Skin of body (tissue), 2 donors: ENCODE data around the gene TRANK1. TPM values are rescaled to one million over a fixed set of nuclear protein-coding genes. Genes with fewer than 3 reads are reported as not detected.
"Not testable (repeated sequence)": the region's sequence is repeated elsewhere in the genome, so short reads cannot be mapped to it uniquely, and the experiment has no call there.

Source experiments
- DNase-seq: peaks from one replicate; lab custom pipeline; 2025; lab: John Stamatoyannopoulos, UW
- total RNA-seq: library from RNA; depleted of rRNA; stranded (reverse); fragments of >200 nt; gene quantifications from one replicate; pipeline ENCODE4 v1.2.3, GENCODE V29; 2014

Gene TRANK1
- total RNA-seq, 1 donor from 2014 or later = 7.9 TPM

DNA sequence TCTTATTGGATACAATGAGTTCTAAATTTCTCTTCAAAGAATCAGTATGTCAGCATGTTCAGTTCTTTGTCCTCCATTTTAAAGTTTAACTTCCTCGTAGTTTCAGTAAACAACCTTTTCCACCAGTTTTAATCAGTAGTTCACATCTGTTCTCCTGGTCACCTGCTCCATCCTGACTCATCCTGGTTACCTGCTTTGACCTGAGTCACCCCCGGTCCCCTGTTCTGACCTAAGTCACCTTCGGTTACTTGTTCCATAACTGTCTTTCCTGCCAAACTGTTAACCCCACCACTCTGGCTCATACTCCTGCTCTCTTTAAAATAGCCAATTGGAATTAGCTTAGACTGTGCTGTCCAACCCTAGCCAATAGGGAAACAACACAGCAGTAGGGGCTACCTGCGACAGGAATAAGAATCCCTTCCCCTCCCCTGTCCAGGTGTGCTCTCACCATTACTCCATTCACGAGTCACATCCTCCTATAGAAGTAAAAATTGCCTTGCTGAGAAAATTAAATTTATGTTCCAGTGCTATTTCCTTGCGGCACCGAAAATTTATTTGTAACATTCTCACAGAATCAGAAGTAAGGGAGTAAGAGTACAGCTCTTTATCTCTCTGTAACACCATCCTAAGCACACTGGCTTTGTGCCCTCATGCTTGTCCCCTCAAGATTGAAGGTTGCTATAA lies 23.8 kb downstream of the TRANK1 start:
- DNase-seq = no peak

DNA sequence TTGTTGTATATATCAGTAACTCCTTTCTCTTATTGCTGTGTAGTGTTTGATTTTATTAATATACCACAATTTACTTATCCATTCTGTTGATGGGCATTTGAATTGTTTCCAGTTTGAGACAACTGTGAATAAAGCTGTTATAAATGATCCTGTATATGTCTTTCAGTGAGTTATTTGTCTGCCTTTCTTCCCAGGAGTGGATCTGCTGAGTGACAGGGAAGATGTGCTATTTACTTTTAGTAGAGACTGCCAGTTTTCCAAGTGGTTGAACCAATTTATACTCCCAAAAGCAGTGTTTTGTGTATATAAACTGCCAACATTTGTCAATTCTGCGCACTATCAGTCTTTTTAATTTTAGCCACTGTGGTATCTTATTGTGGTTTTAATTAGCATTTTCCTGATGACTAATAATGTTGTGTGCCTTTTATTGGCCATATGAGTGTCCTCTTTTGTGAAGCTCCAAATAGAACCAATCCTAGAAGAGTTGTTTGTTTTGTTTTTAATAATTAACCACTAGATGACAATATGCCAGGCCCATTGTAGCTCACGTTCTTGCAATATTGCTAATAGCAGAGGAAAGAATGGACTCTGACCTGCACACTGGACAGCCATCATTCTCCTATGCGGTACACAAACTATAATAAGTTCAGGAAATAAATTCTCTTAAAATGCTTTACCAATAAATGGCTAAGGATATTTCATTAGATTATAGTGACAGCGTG lies 25.3 kb downstream of the TRANK1 start:
- DNase-seq = no peak

DNA sequence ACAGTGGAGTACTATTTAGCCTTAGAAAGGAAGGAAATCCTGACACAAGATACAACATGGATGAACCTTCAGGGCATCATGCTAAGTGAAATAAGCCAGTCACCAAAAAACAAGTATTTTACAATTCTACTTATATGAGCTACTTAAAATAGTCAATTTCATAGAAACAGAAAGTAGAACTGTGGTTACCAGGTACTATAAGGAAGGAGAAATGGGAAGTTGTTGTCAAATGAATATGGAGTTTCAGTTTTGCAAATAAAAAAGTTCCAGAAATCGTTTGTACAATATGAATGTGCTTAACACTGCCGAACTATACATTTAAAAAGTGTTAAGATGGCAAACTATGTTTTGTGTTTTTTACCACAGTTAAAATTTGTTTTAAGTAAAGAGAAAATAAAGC lies 26.8 kb downstream of the TRANK1 start:
- DNase-seq = no peak

DNA sequence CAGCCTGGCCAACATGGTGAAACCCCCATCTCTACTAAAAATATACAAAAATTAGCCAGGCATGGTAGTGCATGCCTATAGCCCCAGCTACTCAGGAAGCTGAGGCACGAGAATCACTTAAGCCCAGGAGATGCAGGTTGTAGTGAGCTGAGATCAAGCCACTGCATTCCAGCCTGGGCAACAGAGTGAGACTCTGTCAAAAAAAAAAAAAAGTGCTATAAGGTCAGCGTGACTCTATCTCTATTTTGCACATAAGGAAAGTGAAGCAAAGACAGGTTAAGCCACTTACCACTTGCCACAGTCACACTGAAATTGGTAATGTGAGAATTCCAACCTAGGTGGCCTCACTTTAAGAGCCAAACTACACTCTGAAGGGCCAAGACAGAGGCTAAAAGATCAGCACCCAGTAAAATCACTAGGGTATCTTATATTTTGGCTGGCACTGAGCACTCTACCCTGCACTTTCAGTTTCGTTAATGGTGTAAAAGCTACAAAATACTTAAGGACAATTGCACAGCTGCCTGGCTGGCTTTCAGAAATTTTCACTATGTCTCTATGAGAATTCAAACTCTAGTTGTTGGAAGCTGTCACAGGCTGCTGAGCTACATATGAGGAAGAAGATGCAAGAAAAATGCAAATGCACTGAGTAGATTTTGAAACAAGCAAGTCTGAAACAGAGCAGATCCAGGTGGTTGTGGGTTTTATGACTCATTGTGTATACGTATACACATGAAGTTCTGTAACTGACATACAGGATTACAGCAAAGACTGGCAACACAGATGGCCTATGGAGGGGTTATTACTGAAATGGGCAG lies 32.7 kb downstream of the TRANK1 start:
- peak; percentile 11 for DNase-seq

DNA sequence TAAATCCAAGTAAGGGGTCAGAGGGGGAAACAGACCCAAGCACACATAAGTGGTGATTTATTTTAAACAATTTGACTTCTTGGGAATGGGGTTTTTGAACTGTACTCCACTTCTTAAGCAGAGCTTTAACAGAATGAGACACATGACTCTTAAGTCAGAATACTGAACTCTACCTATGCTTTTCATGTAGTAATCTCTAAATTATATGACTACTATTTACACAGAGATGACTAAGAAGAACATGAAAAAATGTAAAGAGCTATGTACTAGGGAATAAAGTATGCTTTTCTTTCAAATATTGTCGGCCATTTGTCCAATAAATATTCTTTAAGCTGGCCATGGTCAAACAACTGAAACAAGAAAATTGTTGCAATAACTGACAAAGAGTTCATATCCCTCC lies 35.2 kb downstream of the TRANK1 start:
- DNase-seq = no peak

DNA sequence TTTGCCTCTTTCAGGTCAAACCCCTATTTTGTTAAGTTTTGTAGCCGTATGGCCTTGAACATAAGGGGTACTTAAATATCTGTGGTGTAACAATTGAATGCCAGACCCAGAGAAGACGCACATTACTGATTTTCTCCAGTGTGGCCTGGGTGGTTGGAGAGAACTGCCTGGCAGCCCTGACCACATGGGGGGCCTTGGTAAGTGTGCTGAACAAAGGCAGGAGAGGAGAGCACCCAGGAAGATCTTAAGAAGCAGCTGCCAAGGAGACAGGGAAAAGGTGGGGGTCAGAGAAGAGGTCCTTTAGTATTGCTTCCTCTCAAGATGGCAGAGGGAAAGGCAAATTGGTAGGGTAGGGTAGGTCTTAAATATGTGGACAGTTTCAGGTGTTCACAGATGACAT lies 35.7 kb downstream of the TRANK1 start:
- DNase-seq = no peak

DNA sequence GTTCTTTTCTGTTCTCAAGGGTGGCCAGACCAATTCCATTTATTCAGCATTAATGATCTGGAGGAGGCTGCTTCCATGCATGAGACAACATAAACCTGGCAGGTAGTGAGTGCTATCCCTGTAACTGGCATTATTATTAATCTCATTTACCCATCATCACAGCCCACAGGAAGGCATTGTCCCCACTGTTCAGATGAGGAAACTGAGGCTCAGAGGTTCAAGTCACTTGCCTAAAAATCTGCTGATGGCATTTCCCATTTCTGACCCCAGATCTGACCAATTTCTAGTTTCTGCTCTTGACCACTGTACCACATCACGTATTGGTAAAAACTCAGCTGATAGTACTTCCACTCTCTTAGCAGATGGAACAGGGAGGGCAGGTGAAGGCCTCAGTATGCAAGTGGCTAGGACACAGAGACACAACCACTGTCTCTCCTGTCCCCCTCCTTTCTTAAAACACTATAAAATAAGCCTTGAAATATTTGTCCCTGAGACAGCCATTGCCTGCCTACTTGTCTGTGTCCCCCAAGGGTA lies 36.1 kb downstream of the TRANK1 start:
- no peak for DNase-seq

DNA sequence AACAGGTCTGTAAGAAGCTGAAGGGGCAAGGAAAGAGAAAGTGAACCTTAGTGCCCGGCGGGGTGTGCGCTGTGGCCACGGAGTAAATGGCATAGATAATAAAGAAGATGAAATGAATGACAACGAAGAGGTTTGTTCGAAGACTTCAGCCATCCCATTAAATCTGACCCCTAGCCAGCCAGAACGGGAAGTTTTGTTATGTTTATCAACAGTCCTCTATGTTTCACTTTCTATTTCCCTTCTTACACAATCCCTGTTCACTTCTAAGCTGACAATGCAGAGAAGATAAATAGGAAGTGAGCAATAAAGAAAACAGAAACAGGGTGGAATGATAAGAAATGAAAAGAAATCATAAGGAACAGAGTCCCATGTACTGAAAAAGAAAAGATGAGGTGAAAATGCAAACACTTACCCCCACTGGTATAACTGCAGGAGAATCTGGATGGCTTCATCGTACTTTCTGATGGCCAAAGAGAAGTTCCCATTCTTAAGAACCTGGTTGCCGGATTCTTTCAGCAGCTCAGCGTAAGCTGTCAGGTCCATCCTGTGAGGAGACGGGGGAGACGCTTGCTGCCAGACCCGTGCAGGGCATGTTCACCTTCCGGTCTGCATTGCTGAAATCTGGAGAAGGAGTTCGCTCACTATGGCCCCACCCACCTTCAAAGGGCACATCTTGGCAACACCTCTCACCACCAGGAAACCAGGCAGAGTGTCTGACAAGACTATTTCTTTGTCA lies 36.8 kb downstream of the TRANK1 start:
- peak; percentile 15 for DNase-seq

DNA sequence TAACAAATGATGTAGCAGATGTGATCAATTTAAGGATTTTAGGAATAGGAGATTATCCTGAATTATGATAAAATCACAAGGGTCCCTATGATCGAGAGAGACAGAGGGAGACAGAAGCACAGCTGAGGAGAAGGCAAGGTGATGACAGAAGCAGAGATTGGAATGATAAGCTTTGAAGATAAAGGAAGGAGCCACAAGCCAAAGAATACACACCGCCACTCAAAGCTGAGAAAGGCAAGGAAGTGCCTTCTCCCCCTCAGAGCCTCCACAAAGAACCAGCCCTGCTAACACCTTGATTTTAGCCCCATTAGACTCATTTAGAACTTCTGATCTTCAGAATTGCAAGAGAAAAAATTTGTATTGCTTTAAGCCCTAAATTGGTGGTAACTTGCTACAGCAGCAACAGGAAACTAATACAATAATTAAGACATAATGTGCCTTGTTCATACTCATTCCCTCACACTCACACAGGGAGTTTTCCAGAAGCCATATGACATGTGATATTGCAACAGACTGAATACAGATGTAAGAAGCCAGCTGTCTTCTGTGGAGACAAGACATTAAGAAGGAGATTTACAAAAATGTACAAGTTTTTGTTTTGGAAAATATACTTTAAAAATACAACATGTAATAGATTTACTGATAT lies 38.2 kb downstream of the TRANK1 start:
- peak; percentile 38 for DNase-seq

DNA sequence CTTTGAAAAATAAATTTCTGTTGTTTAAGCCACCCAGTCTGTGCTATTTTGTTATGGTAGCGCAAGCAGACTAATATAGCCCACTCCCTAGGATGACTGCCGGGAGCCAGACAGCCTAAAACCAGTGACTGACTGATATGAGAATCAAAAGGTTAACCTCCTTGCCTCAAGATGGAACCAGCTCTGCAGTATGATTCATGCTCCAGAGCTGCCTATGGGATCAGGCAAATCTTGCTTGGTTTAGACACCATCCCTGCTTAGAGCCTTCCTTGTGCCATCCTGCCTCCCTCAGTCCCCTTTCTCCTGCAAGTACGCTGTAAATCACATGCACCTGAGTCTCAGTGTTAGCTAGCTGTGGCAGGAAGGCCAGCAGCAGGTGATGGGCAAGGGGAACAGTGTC lies 39.3 kb downstream of the TRANK1 start:
- no peak for DNase-seq

DNA sequence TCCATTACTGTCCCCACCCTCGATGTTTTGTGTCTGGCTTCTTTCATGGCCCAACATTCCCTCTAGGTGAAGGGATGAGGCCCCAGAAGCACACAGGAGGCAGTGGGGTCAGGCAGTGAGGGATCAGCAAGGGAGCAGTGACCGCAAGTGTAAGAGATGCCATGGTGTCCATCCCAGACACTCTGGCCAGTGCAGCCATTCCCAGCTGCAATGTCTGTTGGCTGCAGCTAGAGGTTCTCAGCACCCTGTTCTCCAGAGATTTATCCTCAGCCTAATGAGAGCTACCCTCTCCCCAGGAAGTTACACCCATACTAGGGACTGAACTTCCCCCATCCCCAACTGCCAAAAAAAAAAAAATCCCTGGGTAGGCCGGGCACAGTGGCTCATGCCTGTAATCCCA lies 40.2 kb downstream of the TRANK1 start:
- DNase-seq = no peak

DNA sequence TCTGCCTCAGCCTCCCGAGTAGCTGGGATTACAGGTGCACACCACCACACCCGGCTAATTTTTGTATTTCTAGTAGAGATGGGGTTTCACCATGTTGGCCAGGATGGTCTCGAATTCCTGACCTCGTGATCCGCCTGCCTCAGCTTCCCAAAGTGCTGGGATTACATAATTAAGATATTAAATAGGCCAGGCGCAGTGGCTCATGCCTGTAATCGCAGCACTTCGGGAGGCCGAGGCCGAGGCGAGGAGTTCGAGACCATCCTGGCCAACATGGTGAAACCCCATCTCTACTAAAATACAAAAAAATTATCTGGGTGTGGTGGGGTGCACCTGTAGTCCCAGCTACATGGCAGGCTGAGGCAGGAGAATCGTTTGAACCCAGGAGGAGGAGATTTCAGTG lies 40.8 kb downstream of the TRANK1 start:
- DNase-seq = not testable (repeated sequence)

DNA sequence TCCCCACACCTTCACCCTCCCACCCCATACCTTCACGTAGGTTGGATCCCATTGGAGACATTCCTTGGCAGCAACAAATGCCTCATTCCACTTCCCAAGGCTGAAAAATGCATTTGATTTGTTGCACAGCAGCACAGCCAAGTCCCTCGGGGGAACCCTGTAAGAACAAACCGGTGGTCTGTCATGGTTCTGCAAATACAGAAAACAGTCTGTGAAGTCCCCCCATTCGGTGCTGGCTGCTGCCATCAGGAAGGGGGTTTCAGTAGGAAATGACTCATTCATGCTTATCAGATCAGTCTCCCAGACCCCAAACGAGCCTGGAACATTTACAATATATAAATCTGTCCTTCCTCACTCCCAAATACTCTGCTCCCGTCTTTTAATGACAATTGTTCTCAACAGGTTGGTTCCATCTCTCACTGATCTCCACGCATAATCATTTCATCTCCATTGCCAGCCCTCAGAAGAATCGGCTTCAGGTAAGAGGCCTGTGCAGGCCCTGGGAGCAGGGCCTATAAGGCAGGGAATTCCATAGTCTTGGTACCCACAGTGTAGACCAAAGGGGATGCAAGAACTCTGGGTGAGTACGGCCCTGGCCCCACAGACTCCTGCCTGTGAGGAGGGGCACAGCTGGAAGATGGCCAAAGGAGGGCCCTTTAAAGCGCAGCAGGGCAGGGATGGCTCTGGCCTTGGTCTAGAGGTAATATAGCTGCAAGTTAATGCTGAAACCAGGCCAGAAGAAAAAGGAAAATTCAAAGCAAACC lies 41.6 kb downstream of the TRANK1 start:
- DNase-seq = no peak

DNA sequence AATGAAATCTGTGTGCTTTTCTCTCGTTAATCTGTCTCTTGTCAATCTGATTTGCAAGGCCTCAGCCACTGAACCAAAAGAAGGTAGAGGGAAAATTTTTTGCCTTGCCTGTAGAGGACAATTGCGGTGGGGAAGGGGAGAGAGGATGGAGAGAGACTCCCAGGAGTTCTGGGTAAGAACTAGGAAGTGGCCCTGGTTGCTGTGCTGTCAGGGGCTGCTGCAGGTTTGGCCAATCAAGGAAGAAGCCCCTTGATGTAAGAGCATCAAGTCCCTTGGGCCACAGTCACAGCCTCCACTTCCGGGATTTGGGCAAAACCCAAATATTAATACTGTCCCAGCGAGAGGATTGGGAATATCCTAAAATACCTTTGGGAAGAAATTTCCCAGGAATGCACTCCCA lies 43.3 kb downstream of the TRANK1 start:
- DNase-seq = no peak

DNA sequence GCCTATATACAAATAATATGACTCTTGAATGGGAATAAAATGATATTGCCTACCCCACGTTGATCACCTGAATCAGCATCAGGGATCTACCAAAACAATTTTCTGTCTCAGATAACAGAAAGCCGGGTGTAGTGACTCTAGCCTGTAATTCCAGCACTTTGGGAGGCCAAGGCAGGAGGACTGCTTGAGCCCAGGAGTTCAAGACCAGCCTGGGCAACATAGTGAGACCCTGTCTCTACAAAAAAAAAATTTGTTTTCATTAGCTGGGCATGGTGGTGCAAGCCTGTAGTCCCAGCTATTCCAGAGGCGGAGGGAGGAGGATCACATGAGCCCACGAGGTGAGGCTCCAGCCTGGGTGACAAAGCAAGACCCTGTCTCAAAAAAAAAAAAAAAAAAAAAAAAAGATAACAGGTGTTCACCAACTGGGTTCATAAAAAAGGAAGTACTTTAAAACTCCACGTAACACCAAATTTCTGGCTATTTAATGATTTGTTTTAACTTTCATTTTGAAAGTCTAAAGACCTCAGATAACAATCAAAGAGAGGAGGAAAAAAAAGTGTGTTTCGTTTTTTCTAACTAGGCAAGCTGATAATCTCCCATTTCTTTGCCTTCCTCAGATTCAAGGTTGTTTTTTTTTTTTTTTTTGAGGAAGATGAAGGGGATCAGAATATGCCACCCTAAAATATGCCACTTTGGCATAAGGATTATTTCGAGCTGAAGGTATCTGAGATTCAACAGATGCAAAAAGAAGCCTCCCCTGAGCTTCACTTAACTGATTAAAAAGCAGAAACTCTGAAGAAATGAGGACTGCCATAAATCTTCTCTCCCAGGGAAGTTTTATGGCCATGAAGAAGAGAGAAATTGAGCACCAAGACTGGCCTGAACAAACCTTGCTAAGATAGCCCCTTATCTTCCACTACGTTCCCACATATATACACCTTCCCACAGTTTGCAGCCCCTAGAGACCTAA lies 44.1 kb downstream of the TRANK1 start:
- no peak for DNase-seq

DNA sequence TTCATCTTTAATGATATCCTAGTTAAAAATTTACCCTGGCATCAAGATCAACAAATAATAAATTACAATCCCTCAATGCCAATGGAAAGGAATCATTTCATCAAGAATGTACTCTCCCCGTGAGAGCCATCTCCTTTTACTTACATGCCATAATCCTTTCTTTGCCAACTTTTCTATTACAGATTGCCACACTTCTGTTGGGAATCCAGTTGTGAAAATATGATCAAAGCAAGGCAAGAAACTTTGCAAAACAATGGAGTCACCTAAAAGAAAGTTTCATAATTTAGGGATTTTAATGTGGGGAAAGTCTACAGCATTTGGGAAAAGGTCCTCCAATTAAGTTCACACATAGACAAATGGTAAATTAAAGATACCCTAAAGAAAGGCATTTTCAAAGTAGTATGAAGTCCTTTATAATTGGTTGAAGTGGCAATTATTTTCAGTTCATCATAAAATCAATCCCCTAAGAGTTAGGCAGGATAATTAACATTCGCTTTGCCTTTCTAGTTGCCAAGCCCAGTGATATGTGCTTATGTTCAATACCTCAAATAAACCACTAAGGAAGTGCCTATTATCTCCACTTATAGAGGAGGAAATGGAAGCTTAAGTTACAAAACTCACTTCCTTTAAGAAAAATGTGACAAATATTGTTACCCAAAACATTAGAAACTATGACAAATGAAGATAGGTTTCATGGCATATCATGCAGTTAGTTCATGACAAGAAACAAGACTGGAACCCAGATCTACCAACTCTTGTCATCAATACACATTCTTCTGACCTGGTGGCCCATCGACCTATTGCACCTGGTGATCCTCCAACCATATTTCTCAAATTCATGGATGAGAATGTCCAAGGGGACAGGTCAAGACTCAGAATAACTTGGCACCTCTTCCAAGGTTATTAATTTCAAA lies 49.1 kb downstream of the TRANK1 start:
- DNase-seq = no peak

DNA sequence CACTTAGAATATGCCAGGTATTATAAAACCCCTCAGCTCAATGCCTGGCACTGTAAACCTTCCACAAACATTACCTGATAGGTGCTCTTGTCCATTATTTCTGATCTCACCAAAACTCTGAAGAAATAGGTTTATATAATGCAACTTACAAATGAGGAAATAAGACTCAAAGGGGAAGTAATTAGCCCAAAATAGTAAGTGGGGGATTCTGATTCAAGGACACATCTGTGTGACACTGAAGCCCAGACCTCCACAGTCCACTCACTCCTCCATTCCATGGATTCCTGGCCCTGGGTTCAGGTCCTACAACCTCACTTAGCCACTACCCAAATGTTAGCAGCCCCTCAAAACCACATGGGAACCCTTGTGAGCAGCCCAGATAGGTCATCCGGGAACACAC lies 49.9 kb downstream of the TRANK1 start:
- no peak for DNase-seq

DNA sequence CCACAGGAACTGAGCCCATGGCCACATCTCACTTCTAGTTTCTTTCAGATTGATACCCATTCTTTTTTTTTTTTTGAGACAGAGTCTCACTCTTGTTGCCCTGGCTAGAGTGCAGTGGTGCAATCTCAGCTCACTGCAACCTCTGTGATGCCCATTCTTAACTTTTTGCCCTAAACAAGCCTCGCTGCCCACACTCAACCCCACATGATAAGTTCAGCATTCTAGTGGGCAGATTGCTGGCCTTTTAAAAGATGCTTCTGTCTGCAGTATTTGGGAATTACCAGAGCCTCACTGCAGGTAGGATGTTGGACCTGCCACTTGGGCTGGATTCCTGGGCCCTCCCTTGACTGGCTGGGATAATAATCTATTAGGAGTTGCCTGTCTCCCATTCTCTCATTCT lies 51.0 kb downstream of the TRANK1 start:
- no peak for DNase-seq
